ENCODE data around the gene SFXN5. TPM values are rescaled to one million over a fixed set of nuclear protein-coding genes. Genes with fewer than 3 reads are reported as not detected.

The SFXN5 gene
- total and polyA plus RNA-seq, 2 donors (not counting 3 experiments of a cell fraction or from before 2014, with no cell fraction given): 18.7 to 28.6 TPM

GRCh38 chr2:73022024-73022568 is 49.4 kb downstream of the SFXN5 start:
- Histone ChIP-seq H3K9me3 (replicated peaks; ENCODE audit: control insufficient read depth, insufficient read depth, low read length) (no peaks in the 10 kb centered on the region), H3K79me2 (ENCODE audit: control insufficient read depth, insufficient read depth, low read length) (no peaks in the 10 kb centered on the region), H3K36me3 (ENCODE audit: control insufficient read depth in 2 of 2, extremely low read depth in 1 of 2, insufficient read depth in 2 of 2, low read length in 2 of 2) (peaks cover 0 to 3% of the 10 kb centered on the region in 2 experiments), H3K9ac (replicated peaks; ENCODE audit: extremely low read depth, insufficient read depth, low read length) (no peak overlapping the region), H3K27me3 (ENCODE audit: control insufficient read depth in 2 of 2, insufficient read depth in 2 of 2, low read length in 2 of 2) (no peaks in the 10 kb centered on the region), H2AFZ (ENCODE audit: low read depth, low read length) (no peak overlapping the region), H4K20me1 (replicated peaks; ENCODE audit: control insufficient read depth, extremely low read depth, insufficient read depth, low read length) (no peaks in the 10 kb centered on the region), H3K9me1 (replicated peaks; ENCODE audit: control insufficient read depth, extremely low read depth, insufficient read depth, low read length) (no peaks in the 10 kb centered on the region), H3K27ac (ENCODE audit: insufficient read depth, low read depth, low read length) (peak overlapping the region; percentile 15), H3K4me3 (replicated peaks in 1 of 3; ENCODE audit: insufficient read depth in 1 of 3, low read depth in 1 of 3, low read length in 3 of 3) (no peak overlapping the region), H3K4me2 (ENCODE audit: insufficient read depth, low read length) (no peak overlapping the region), H3K4me1 (ENCODE audit: control insufficient read depth, extremely low read depth, insufficient read depth, low read length) (peaks cover 13% of the 10 kb centered on the region)
- dilution Hi-C loops (cut with MboI; ENCODE audit: extremely low pct_ligation_motif_present, low sequenced_read_pairs) (no loop called here), intact Hi-C loops (cut with micrococcal nuclease) (no loop called here)
- FAIRE-seq: no peak
- no peak for DNase-seq (ENCODE audit: low read depth, low spot score)
- CTCF ChIA-PET: interaction anchor here (1.1 to 1.6 kb wide), 5 partner anchors 9 to 190 kb away, joined by 3 to 4 read pairs (median 3); no protein-coding TSS in a partner anchor
- no TSS peak for BruUV-seq (replicated peaks)
- POLR2A ChIA-PET: no interaction called here
- TF ChIP-seq CTCF (IDR thresholded peaks at IDR 0.05; ENCODE audit: extremely low read depth in 1 of 2, insufficient read depth in 1 of 2, low read depth in 1 of 2, low read length in 2 of 2) (no peak), GATA2 (IDR thresholded peaks at IDR 0.05; ENCODE audit: insufficient read depth, insufficient read length, low read depth, low read length) (no peak), EZH2 (IDR thresholded peaks at IDR 0.05; ENCODE audit: borderline replicate concordance, low read depth, low read length, severe bottlenecking) (no peak), POLR2A (IDR thresholded peaks at IDR 0.05; ENCODE audit: low read depth, low read length) (no peak)

- TF ChIP-seq EZH2 (IDR thresholded peaks at IDR 0.05; ENCODE audit: borderline replicate concordance, low read depth, low read length, severe bottlenecking) (no peak), MYC (IDR thresholded peaks at IDR 0.05; ENCODE audit: low read depth, low read length) (no peak), CTCF (IDR thresholded peaks at IDR 0.05; ENCODE audit: extremely low read depth in 1 of 2, insufficient read depth in 1 of 2, low read depth in 1 of 2, low read length in 2 of 2) (no peak), GATA2 (IDR thresholded peaks at IDR 0.05; ENCODE audit: insufficient read depth, insufficient read length, low read depth, low read length) (no peak), POLR2A (IDR thresholded peaks at IDR 0.05; ENCODE audit: low read depth, low read length) (no peak), POLR2AphosphoS5 (IDR thresholded peaks at IDR 0.05; ENCODE audit: insufficient read depth, low read depth, low read length) (no peak), JUN (IDR thresholded peaks at IDR 0.05; ENCODE audit: borderline replicate concordance, insufficient read depth, insufficient read length, low read depth) (no peak), MAX (IDR thresholded peaks at IDR 0.05; ENCODE audit: insufficient read depth, insufficient read length) (no peak), FOS (IDR thresholded peaks at IDR 0.05; ENCODE audit: borderline replicate concordance, insufficient read depth, low read length) (no peak)
- no peak overlapping the region for H3K4me3 ChIP-seq (replicated peaks in 1 of 3; ENCODE audit: insufficient read depth in 1 of 3, low read depth in 1 of 3, low read length in 3 of 3)
- H3K79me2 ChIP-seq (ENCODE audit: control insufficient read depth, insufficient read depth, low read length): no peaks in the 10 kb centered on the region
- H4K20me1 ChIP-seq (replicated peaks; ENCODE audit: control insufficient read depth, extremely low read depth, insufficient read depth, low read length): no peaks in the 10 kb centered on the region
- peaks cover 13% of the 10 kb centered on the region for H3K4me1 ChIP-seq (ENCODE audit: control insufficient read depth, extremely low read depth, insufficient read depth, low read length)
- peaks cover 3% of the 10 kb centered on the region in 2 experiments for H3K36me3 ChIP-seq (ENCODE audit: control insufficient read depth in 2 of 2, extremely low read depth in 1 of 2, insufficient read depth in 2 of 2, low read length in 2 of 2)
- H3K27me3 ChIP-seq (ENCODE audit: control insufficient read depth in 2 of 2, insufficient read depth in 2 of 2, low read length in 2 of 2): no peaks in the 10 kb centered on the region
- CTCF ChIA-PET: interaction anchor here (0.5 to 1.2 kb wide), 3 partner anchors 10 to 420 kb away, joined by 3 to 4 read pairs (median 3); no protein-coding TSS in a partner anchor
- no peak overlapping the region for H3K9ac ChIP-seq (replicated peaks; ENCODE audit: extremely low read depth, insufficient read depth, low read length)
- peak overlapping the region; percentile 25 for H3K4me2 ChIP-seq (ENCODE audit: insufficient read depth, low read length)
- POLR2A ChIA-PET: no interaction called here
- H3K9me3 ChIP-seq (replicated peaks; ENCODE audit: control insufficient read depth, insufficient read depth, low read length): no peaks in the 10 kb centered on the region
- H3K9me1 ChIP-seq (replicated peaks; ENCODE audit: control insufficient read depth, extremely low read depth, insufficient read depth, low read length): no peaks in the 10 kb centered on the region
- intact Hi-C loops (cut with micrococcal nuclease) (no loop called here), dilution Hi-C loops (cut with MboI; ENCODE audit: extremely low pct_ligation_motif_present, low sequenced_read_pairs) (no loop called here)
- H3K27ac ChIP-seq (ENCODE audit: insufficient read depth, low read depth, low read length): peak overlapping the region; percentile 15
- DNase-seq (ENCODE audit: low read depth, low spot score): peak; percentile 7
- FAIRE-seq: no peak
- no peak overlapping the region for H2AFZ ChIP-seq (ENCODE audit: low read depth, low read length)
- BruUV-seq (replicated peaks): no TSS peak
These were observed 50.0 kb downstream of the SFXN5 start for GRCh38 chr2:73021371-73022010.
